Esophagus muscularis mucosa (tissue), 3 donors: ENCODE measurements around the gene TMEM95.

Source experiments
- EP300 ChIP-seq: sonication (generic); formaldehyde crosslinking; IDR thresholded peaks from one replicate; pipeline ENCODE4 v1.6.1; 2017; ENCODE audit warnings: antibody characterized with exemption
- TF ChIP-seq, protein P1 (sequence below), 3 experiments: fragments of 200-600 bp in 2 of 3; fragments of 450-650 bp in 1 of 3; sonication (generic) in 2 of 3; IDR thresholded peaks; one replicate each; pipeline ENCODE4 v1.5.1; 2017 to 2019; ENCODE audit warnings: antibody characterized with exemption in 3 of 3, mild to moderate bottlenecking in 2 of 3, moderate library complexity in 1 of 3

GRCh38 chr17:7374353-7374752, 19.4 kb downstream of the TMEM95 start:
- TF ChIP-seq, protein P1, sequence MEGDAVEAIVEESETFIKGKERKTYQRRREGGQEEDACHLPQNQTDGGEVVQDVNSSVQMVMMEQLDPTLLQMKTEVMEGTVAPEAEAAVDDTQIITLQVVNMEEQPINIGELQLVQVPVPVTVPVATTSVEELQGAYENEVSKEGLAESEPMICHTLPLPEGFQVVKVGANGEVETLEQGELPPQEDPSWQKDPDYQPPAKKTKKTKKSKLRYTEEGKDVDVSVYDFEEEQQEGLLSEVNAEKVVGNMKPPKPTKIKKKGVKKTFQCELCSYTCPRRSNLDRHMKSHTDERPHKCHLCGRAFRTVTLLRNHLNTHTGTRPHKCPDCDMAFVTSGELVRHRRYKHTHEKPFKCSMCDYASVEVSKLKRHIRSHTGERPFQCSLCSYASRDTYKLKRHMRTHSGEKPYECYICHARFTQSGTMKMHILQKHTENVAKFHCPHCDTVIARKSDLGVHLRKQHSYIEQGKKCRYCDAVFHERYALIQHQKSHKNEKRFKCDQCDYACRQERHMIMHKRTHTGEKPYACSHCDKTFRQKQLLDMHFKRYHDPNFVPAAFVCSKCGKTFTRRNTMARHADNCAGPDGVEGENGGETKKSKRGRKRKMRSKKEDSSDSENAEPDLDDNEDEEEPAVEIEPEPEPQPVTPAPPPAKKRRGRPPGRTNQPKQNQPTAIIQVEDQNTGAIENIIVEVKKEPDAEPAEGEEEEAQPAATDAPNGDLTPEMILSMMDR (IDR thresholded peaks at IDR 0.05), result no peak
- TF ChIP-seq EP300, result no peak
